HG03175 (cell line): ENCODE data around the gene EVC2.

ENCODE experiments used
- ATAC-seq: cut with Tn5 transposase; IDR thresholded peaks from one replicate; pipeline ENCODE4 v1.9.1; 2021; ENCODE audit warnings: mild to moderate bottlenecking, moderate library complexity; ENCODE audit not compliant: unreplicated experiment

Gene EVC2

DNA sequence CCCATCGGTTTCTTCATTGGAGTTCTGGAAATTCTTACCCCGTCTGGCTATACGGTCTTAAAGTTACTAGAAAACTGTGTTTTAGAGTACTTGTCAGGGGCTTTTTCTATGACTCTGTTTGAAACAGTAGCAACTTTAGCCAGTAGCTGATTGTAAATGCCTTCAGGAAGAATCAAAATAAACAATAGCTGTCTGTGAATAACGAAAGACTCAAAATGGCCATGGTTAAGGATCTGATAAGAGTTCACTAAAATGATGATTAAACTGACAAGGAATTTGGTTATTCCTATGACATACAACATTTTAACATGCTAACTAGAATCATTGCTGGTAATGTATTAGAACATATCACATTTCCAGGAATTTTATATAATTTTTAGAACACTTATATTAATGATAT lies 191.0 kb downstream of the EVC2 start:
- ATAC-seq = no peak

DNA sequence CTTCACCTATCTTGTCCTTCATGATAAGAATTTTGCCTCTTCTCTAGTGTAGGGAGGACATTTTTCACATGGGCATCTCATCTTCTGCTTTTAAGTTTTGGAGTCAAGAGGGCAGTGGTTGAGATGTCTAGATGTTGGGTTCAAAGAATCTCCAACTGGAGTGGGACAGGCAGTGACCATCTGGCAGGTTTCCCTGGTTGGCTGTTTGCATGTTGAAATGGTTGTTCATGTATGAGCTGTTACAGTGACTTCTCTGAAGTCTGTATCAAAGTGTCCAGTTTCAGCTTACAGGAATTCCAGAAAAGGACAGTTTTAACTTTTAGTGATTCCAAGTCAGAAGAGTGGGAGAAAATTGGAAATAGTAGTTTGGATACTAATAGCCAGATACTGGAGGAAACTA lies 192.7 kb downstream of the EVC2 start:
- no peak for ATAC-seq
